Transverse colon (tissue), 4 donors: ENCODE data around the gene UBFD1. TPM values are rescaled to one million over a fixed set of nuclear protein-coding genes. Genes with fewer than 3 reads are reported as not detected.

ENCODE experiments used
- DNase-seq: peaks from one replicate; pipeline ENCODE4 v3.0.0-alpha.2; 2019
- H3K27ac ChIP-seq, 4 donors: fragments of 200-600 bp; sonication (generic); 2 replicates each; pipeline ENCODE4 v1.5.1; 2016 to 2018; ENCODE audit warnings: inconsistent platforms in 4 of 4
- H3K27me3 ChIP-seq: fragments of 200-600 bp; sonication (generic); 2 replicates; pipeline ENCODE4 v1.5.1; 2017; ENCODE audit warnings: inconsistent platforms
- H3K36me3 ChIP-seq, 4 donors: fragments of 200-600 bp; sonication (generic); 2 replicates each; pipeline ENCODE4 v1.5.1; 2017 to 2019; ENCODE audit warnings: inconsistent platforms in 4 of 4
- H3K4me1 ChIP-seq, 4 donors: fragments of 200-600 bp; sonication (generic); 2 replicates each; pipeline ENCODE4 v1.5.1; 2017 to 2020; ENCODE audit warnings: inconsistent platforms in 4 of 4
- H3K4me3 ChIP-seq, 4 donors: fragments of 200-600 bp; sonication (generic); 1 replicate in 1 of 4; 2 replicates in 3 of 4; pipeline versions ENCODE4 v1.5.1 to v1.6.1; 2017 to 2019; ENCODE audit warnings: inconsistent platforms in 4 of 4
- H3K9me3 ChIP-seq, 2 donors: fragments of 200-600 bp; sonication (generic); 2 replicates each; pipeline ENCODE4 v1.5.1; 2017 to 2019; ENCODE audit warnings: inconsistent platforms in 2 of 2
- CTCF ChIP-seq, 5 experiments: fragments of 200-600 bp in 3 of 5; fragments of 450-650 bp in 2 of 5; sonication (generic) in 3 of 5; IDR thresholded peaks; 1 replicate in 2 of 5; 2 replicates in 3 of 5; pipeline ENCODE4 v1.5.1; 2016 to 2017; ENCODE audit warnings: antibody characterized with exemption in 5 of 5, inconsistent platforms in 3 of 5, mild to moderate bottlenecking in 2 of 5, moderate library complexity in 1 of 5
- EP300 ChIP-seq: sonication (generic); formaldehyde crosslinking; IDR thresholded peaks from one replicate; pipeline ENCODE4 v1.6.1; 2017; ENCODE audit warnings: antibody characterized with exemption, low read depth
- POLR2A ChIP-seq: fragments of 450-650 bp; IDR thresholded peaks from one replicate; pipeline ENCODE4 v1.6.1; 2016; ENCODE audit warnings: antibody characterized with exemption, mild to moderate bottlenecking, moderate library complexity
- POLR2AphosphoS5 ChIP-seq, 3 donors: sonication (generic); formaldehyde crosslinking; IDR thresholded peaks; one replicate each; pipeline ENCODE4 v1.6.1; 2016; ENCODE audit warnings: antibody characterized with exemption in 3 of 3
- WGBS, 2 donors: methylation state at CpG; one replicate each; pipeline ENCODE4 v1.1.5; 2018; ENCODE audit warnings: low coverage in 1 of 2; 5-methylcytosine and 5-hydroxymethylcytosine counted together
- in situ Hi-C, 4 donors: fragments of 200-750 bp; cut with MboI; loops; one replicate each; pipeline versions ENCODE4 v1.15.0 to v1.15.1; 2017; ENCODE audit warnings: low sequenced_read_pairs in 3 of 4, low pct_ligation_motif_present in 1 of 4, low pct_unique_long_range_greater_than_20kb in 1 of 4
- intact Hi-C: fragments of 100-400 bp; cut with DNase I; formaldehyde crosslinking; loops from one replicate; pipeline ENCODE4 v1.15.1; 2023; ENCODE audit warnings: low total_unique reads
- total RNA-seq, 4 donors: library from RNA; depleted of rRNA; stranded (reverse); fragments of >200 nt; gene quantifications; one replicate each; pipeline ENCODE4 v1.1.0, GENCODE V29; 2016

The UBFD1 gene
- total RNA-seq, 4 donors from 2014 or later, result 34.3 to 186 (median 80.6) TPM

GRCh38 chr16:23595246-23595950, 37.9 kb downstream of the UBFD1 start:
- no peaks in the 10 kb centered on the region for H3K9me3 ChIP-seq
- H3K27ac ChIP-seq, result peak overlapping the region; percentile 83 to 92 (median 88)
- H3K36me3 ChIP-seq, result peaks cover 0 to 13% (median 3%) of the 10 kb centered on the region in 4 donors
- H3K4me1 ChIP-seq, result peaks cover 12 to 22% (median 14%) of the 10 kb centered on the region in 4 donors
- 16% methylated on average over 34 of the region's 34 CpGs; no CpG with 5 or more reads in 1 of the 2 donors for WGBS, 2 donors
- intact Hi-C loops (no loop called here), in situ Hi-C loops (no loop called here)
- H3K27me3 ChIP-seq, result no peaks in the 10 kb centered on the region
- TF ChIP-seq POLR2A (no peak), EP300 (no peak)
- H3K4me3 ChIP-seq, result peak overlapping the region; percentile 75 to 98 (median 94)
- peak; percentile 7 for DNase-seq

GRCh38 chr16:23595951-23596720, 38.6 kb downstream of the UBFD1 start, which contains the start of gene NDUFAB1:
NDUFAB1 (minus strand) TSS chr16:23596316; CDS start chr16:23596290, 26 bp downstream.
- TF ChIP-seq EP300 (no peak), CTCF (IDR thresholded peaks at IDR 0.05) (peak; percentile 95 to 100 (median 100)), POLR2AphosphoS5 (IDR thresholded peaks at IDR 0.05) (peak; percentile 44 to 68 (median 65)), POLR2A (peak; percentile 40)
- in situ Hi-C loops, result no loop called here

GRCh38 chr16:23597003-23597756, 39.7 kb downstream of the UBFD1 start:
- no peaks in the 10 kb centered on the region for H3K9me3 ChIP-seq

More at GRCh38 chr16:23595951-23596720, 38.6 kb downstream of the UBFD1 start, which contains the start of gene NDUFAB1:
- peak; percentile 93 for DNase-seq
- H3K4me3 ChIP-seq, result peak within 1 kb of the TSS; percentile 75 to 98 (median 94)
- H3K9me3 ChIP-seq, result no peaks in the 10 kb centered on the region
- H3K4me1 ChIP-seq, result peaks cover 12 to 22% (median 14%) of the 10 kb centered on the region in 4 donors
- no peaks in the 10 kb centered on the region for H3K27me3 ChIP-seq
- H3K27ac ChIP-seq, result peak within 1 kb of the TSS; percentile 83 to 92 (median 88)
- WGBS, 2 donors, result 3 to 13% methylated on average over 4 to 41 of the region's 67 CpGs
- H3K36me3 ChIP-seq, result peaks cover 0 to 13% (median 0%) of the 10 kb centered on the region in 4 donors
- intact Hi-C loops, result no loop called here

More at GRCh38 chr16:23597003-23597756, 39.7 kb downstream of the UBFD1 start:
- DNase-seq, result peak; percentile 18
- TF ChIP-seq POLR2AphosphoS5 (IDR thresholded peaks at IDR 0.05), result no peak
- TF ChIP-seq POLR2A, result no peak
- no peak for TF ChIP-seq EP300
- TF ChIP-seq CTCF (IDR thresholded peaks at IDR 0.05), result no peak
- Histone ChIP-seq H3K27ac (no peak overlapping the region), H3K4me3 (no peak overlapping the region), H3K36me3 (peaks cover 0 to 13% (median 3%) of the 10 kb centered on the region in 4 donors), H3K4me1 (peaks cover 12 to 22% (median 14%) of the 10 kb centered on the region in 4 donors), H3K27me3 (no peaks in the 10 kb centered on the region)
- WGBS, 2 donors, result 79 to 86% methylated on average over 10 to 11 of the region's 11 CpGs
- in situ Hi-C loops, result no loop called here
- intact Hi-C loops, result no loop called here
